HepG2 (cell line): Measurements from ENCODE around the gene PUS1. TPM values are rescaled to one million over a fixed set of nuclear protein-coding genes. Genes with fewer than 3 reads are reported as not detected.

ENCODE experiments used
- DMAP1 ChIP-seq: IDR thresholded peaks from 2 replicates; pipeline ENCODE4 v1.6.1; 2016
- GZF1 ChIP-seq: sonication (generic); formaldehyde crosslinking; IDR thresholded peaks from 2 replicates; pipeline ENCODE4 v1.5.1; 2020; ENCODE audit warnings: mild to moderate bottlenecking, missing genetic modification reagents
- HBP1 ChIP-seq: IDR thresholded peaks from 2 replicates; pipeline ENCODE4 v1.6.1; 2016; ENCODE audit warnings: low read depth, control low read depth
- MYPOP ChIP-seq: sonication (generic); formaldehyde crosslinking; IDR thresholded peaks from 2 replicates; pipeline ENCODE4 v1.8.1; 2023; ENCODE audit warnings: mild to moderate bottlenecking, moderate library complexity, missing genetic modification reagents
- NCOA2 ChIP-seq: sonication (generic); formaldehyde crosslinking; IDR thresholded peaks from 2 replicates; pipeline ENCODE4 v1.8.0; 2022; ENCODE audit warnings: inconsistent platforms
- NR2C2 ChIP-seq: sonication (generic); formaldehyde crosslinking; IDR thresholded peaks from 2 replicates; pipeline ENCODE4 v1.4.0; 2020; ENCODE audit warnings: missing genetic modification reagents, mild to moderate bottlenecking, moderate library complexity, borderline replicate concordance
- POGZ ChIP-seq: sonication (generic); formaldehyde crosslinking; IDR thresholded peaks from 2 replicates; pipeline ENCODE4 v1.4.0; 2020; ENCODE audit warnings: mild to moderate bottlenecking, missing genetic modification reagents
- RFXAP ChIP-seq: sonication (generic); formaldehyde crosslinking; IDR thresholded peaks from 2 replicates; pipeline ENCODE4 v1.4.0; 2020; ENCODE audit warnings: missing genetic modification reagents, borderline replicate concordance
- TBP ChIP-seq: sonication (generic); formaldehyde crosslinking; IDR thresholded peaks from 2 replicates; pipeline ENCODE4 v1.5.0; 2020; ENCODE audit warnings: missing genetic modification reagents
- TFDP1 ChIP-seq: IDR thresholded peaks from 2 replicates; pipeline ENCODE4 v1.6.1; 2016; ENCODE audit warnings: missing compliant biosample characterization, missing genetic modification reagents, borderline replicate concordance
- ZBTB40 ChIP-seq, 2 experiments: fragments of 450-650 bp in 1 of 2; sonication (generic) in 1 of 2; formaldehyde crosslinking in 1 of 2; IDR thresholded peaks; 2 replicates each; pipeline versions ENCODE4 v1.6.1 to v1.8.0; 2016 to 2022; ENCODE audit warnings: antibody characterized with exemption in 1 of 2, mild to moderate bottlenecking in 1 of 2, missing genetic modification reagents in 1 of 2
- ZNF30 ChIP-seq: sonication (generic); formaldehyde crosslinking; IDR thresholded peaks from 2 replicates; pipeline ENCODE4 v1.5.0; 2020; ENCODE audit warnings: mild to moderate bottlenecking, missing genetic modification reagents
- ZNF670 ChIP-seq: sonication (generic); formaldehyde crosslinking; IDR thresholded peaks from 2 replicates; pipeline ENCODE4 v1.8.0; 2022; ENCODE audit warnings: mild to moderate bottlenecking, missing genetic modification reagents, borderline replicate concordance
- ZNF747 ChIP-seq: sonication (generic); formaldehyde crosslinking; IDR thresholded peaks from 2 replicates; pipeline ENCODE4 v1.8.1; 2023; ENCODE audit warnings: missing genetic modification reagents, mild to moderate bottlenecking, borderline replicate concordance
- polyA plus RNA-seq, 8 experiments: library from polyadenylated mRNA; depleted of rRNA in 3 of 8; stranded (reverse) in 7 of 8; unstranded in 1 of 8; fragments of >200 nt; fragmentation: Illumina TruSeq in 4 of 8; extraction: Trizol in 4 of 8; gene quantifications; 2 replicates each; pipeline versions ENCODE4 v1.2.1 to v1.2.3, GENCODE V29; 2011 to 2016; ENCODE audit warnings: low read depth in 4 of 8, missing spikeins in 1 of 8, mixed read lengths in 1 of 8; ENCODE audit not compliant: insufficient read depth in 1 of 8
- total RNA-seq, 5 experiments: library from RNA; depleted of rRNA; stranded (reverse); fragments of >200 nt; fragmentation: Illumina TruSeq; extraction: Trizol; gene quantifications; 2 replicates each; pipeline ENCODE4 v1.2.3, GENCODE V29; 2016; ENCODE audit warnings: low read depth in 1 of 5

The PUS1 gene
- total and polyA plus RNA-seq, 2 of the 13 experiments (the other 11 are each of a cell fraction or from before 2014, with no cell fraction given) = 19.2 to 24.7 TPM

- TF ChIP-seq ZBTB40 (IDR thresholded peaks at IDR 0.05) = no peak
- 0 out of 2 replicates have a peak, but pooled peaks have one; percentile 24 for TF ChIP-seq ZBTB40 (CRISPR knock-in tag; IDR thresholded peaks at IDR 0.05)
- 0 out of 2 replicates have a peak, but pooled peaks have one; percentile 16 for TF ChIP-seq MYPOP
- peak; percentile 98 for TF ChIP-seq ZNF747 (CRISPR knock-in tag)
- no peak for TF ChIP-seq ZNF670 (CRISPR knock-in tag)
- 0 out of 2 replicates have a peak, but pooled peaks have one; percentile 23 for TF ChIP-seq TBP
- TF ChIP-seq GZF1 = 0 out of 2 replicates have a peak, but pooled peaks have one; percentile 30
- TF ChIP-seq RFXAP = no peak
- TF ChIP-seq NR2C2 (CRISPR knock-in tag) = peak; percentile 97
- no peak for TF ChIP-seq ZNF30 (CRISPR knock-in tag)
- TF ChIP-seq POGZ (CRISPR knock-in tag) = peak; percentile 69; the same call in 1 of the 2 replicates
- TF ChIP-seq HBP1 (CRISPR knock-in tag) = peak; percentile 78; the same call in 1 of the 2 replicates
- TF ChIP-seq NCOA2 (CRISPR knock-in tag) = peak; percentile 34; the same call in 1 of the 2 replicates
- peak; percentile 92; the same call in 1 of the 2 replicates for TF ChIP-seq TFDP1
- TF ChIP-seq DMAP1 (CRISPR knock-in tag) = peak; percentile 95
Measured at GRCh38 chr12:131928711-131929580, at the start of gene PUS1 (continued).
